ENCODE data around the gene TSPAN32.
A peak's percentile ranks its signal among the peaks of the same experiment; 100 is the strongest.

Gene TSPAN32, protein sequence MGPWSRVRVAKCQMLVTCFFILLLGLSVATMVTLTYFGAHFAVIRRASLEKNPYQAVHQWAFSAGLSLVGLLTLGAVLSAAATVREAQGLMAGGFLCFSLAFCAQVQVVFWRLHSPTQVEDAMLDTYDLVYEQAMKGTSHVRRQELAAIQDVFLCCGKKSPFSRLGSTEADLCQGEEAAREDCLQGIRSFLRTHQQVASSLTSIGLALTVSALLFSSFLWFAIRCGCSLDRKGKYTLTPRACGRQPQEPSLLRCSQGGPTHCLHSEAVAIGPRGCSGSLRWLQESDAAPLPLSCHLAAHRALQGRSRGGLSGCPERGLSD

DNA sequence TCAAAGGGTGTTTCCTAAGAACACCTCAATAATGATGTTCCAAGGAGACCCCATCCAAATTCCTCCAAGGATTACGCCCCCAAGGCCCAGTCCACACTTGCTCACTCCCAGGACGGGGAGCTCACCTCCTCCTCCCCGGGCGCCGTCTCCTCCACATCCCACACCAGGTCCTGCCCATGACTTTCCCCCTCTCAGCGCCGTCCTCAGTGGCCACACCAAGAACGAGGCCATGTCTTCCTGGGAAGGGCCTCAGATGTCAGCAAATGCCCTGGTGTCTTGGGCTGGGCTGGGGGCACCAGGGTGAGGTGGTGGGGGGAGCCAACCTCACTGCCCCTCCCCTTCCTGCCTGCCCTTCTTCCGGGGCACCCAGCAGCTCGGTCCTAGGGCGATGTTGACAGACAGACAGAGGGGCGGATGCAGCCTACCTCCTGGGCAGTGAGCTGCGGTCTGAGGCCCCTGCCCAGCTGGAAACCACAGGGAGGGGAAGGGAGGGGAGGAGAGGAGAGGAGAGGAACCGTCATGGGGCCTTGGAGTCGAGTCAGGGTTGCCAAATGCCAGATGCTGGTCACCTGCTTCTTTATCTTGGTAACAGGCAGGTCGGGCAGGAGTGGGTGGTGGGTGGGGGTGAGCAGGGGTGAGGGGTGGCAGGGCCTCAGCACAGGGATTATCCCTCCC lies at the start of gene TSPAN32, which contains the start of gene C11orf21:
TSS of gene TSPAN32 (plus strand) at position 383 of the 675 bp plus-strand sequence. CDS start at position 520, 137 bp downstream.
TSS of gene C11orf21 (minus strand) at position 288 of the 675 bp plus-strand sequence. CDS start at position 178, 110 bp downstream.
- DNase-seq (ENCODE audit: low read depth in 1 of 2, low spot score in 1 of 2), result peak in 1 of 2 donors; percentile 24

DNA sequence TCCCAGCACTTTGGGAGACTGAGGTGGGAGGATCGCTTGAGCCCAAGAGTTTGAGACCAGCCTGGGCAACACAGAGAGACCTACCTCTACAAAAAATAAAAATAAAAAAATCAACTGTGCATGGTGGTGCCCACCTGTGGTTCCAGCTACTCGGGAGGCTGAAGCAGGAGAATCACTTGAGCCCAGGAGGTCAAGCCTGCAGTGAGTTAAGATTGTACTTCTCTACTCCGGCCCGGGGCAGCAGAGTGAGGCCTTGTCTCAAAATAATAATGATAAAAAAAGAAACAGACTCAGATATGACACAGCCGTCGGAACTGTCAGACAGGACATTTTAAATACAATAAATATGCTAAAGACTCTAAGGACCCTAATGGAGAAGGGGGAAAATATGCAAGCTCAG lies 49.8 kb upstream of the TSPAN32 start:
- no peak for DNase-seq (ENCODE audit: low read depth in 1 of 2, low spot score in 1 of 2)

DNA sequence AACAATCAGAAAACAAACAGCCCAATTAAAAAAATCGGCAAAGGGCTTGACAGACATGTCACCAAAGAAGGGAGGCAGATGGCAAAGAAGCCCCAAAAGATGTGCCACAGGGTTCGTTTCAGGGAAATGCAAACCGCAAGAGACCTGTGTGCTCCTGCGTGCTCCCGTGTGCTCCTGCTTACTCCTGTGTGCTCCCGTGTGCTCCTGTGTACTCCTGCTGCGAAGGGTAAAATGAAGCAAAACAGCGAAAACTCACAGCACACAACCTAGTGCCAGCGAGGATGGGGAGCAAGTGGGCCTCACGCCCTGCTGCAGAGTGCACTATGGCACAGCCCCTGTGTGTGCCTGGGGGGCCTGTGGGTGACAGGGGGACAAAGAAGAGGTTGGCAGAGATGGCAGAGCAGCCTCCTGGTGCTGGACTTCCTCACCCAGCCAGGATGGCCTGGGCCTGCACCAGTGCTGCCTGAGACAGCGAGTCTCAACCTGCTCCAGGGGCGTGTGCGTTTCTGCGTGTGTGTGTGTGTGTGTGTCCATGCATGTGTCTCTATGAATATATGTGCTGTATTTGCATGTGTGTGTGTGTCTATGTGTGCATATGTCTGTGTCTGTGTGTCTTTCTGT lies 45.4 kb upstream of the TSPAN32 start:
- DNase-seq (ENCODE audit: low read depth in 1 of 2, low spot score in 1 of 2), result no peak

DNA sequence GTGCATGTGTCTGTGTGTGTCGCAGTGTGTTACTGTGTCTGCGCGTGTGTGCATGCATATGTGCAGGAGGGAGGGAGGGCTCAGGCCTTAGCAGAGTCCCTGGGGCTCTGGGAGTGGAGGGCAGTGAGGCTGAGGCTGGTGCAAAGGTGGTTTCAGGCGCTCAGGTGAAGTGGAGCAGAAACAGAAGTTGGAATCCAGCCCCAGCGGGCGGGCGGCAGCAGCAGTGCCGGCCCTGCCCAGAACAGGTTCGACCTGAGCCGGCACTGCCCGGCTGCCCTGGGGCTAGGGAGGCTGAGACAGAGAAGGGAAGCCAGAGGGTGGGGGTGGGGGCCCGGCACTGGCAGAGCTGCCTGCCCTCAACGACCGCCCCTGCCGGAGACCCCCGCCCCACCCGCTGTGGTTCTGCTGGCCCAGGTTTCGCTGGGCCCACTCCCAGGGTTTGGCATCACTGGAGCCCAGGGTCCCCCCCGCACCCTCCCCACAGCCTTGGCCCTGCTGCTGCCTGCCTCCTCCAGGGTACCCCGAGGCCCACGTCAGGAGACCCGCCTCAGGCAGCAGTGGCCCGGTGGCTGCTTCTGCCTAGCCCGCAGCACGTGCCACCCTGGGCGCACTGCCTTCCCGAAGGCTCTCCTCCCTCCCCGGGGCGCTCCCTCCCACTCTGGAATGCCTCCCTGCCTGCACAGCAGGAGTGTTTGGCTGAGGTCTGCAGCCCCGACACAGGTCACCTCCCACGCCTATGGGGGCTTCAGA lies 44.7 kb upstream of the TSPAN32 start:
- DNase-seq (ENCODE audit: low read depth in 1 of 2, low spot score in 1 of 2), result no peak

- DNase-seq (ENCODE audit: low read depth in 1 of 2, low spot score in 1 of 2), result no peak
These were observed 43.0 kb upstream of the TSPAN32 start for GRCh38 chr11:2258501-2259465.

GRCh38 chr11:2259466-2259830 lies 42.4 kb upstream of the TSPAN32 start:
- no peak for DNase-seq (ENCODE audit: low read depth in 1 of 2, low spot score in 1 of 2)

DNA sequence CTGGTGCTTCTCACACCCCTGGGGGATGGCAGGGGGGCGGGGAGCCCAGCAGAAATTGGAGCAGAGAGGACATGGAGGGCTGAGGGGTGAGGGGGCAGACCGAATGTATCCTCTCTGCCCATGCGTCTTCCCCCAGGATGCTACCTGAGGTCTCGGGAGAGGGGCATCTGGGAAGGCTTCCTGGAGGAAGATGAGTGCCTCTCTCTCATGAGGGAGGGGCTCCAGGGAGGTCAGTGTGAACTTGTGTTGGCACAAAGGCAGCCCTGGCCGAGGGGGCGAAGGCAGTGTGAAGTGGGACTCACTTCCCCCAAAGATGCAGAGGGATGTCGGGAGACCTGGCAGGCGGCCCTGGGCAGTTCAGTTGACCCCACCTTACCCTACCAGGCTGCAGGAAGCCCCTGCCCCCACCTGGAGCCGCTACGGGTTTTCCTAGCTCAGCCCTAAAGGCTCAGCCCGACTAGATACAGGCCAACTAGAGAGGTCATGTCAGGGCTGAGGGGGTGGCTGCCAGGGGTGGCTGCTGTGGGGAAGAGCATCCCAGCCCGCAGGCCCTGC lies 41.8 kb upstream of the TSPAN32 start:
- no peak for DNase-seq (ENCODE audit: low read depth in 1 of 2, low spot score in 1 of 2)

DNA sequence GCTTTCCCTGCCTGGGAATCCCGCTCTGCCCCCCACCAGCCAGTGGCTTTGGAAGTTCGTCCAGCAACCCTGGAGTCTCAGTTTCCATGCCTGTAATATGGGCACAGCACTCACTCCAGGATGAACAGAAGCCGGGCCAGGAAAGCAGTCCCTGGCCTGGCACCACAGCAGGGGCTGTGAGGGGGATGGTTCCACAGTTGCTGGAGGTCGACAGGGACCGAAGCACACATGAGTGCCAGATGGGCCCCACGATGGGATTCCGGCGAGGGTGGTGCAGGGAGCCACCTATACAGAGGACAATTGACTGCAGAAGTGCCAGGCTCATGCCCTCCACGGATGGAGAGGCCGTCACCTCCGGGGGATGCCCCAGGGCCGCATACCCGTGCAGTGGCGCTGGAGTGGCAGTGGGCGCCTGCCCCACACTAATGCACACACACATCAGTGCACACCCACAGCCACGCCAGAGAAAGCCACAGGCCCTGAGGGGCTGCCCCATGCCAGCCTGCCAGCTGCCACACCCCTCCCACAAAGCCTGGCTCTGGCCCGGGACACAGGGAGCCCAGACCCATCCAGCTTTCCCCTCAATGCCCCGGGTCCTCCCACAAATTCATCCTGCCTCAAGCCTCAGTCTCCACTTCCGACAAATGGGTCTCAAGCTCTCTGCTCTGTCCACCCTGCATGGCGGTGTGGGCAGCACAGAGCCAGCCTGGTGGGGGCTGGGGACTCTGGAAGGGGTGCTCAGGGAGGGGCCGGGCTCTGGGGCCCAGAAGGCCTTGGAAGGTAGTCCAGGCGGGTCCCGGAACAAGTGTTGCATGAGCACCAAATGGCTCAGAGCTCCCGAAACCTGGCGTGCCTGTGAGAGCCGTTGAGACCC lies 41.1 kb upstream of the TSPAN32 start:
- no peak for DNase-seq (ENCODE audit: low read depth in 1 of 2, low spot score in 1 of 2)

DNA sequence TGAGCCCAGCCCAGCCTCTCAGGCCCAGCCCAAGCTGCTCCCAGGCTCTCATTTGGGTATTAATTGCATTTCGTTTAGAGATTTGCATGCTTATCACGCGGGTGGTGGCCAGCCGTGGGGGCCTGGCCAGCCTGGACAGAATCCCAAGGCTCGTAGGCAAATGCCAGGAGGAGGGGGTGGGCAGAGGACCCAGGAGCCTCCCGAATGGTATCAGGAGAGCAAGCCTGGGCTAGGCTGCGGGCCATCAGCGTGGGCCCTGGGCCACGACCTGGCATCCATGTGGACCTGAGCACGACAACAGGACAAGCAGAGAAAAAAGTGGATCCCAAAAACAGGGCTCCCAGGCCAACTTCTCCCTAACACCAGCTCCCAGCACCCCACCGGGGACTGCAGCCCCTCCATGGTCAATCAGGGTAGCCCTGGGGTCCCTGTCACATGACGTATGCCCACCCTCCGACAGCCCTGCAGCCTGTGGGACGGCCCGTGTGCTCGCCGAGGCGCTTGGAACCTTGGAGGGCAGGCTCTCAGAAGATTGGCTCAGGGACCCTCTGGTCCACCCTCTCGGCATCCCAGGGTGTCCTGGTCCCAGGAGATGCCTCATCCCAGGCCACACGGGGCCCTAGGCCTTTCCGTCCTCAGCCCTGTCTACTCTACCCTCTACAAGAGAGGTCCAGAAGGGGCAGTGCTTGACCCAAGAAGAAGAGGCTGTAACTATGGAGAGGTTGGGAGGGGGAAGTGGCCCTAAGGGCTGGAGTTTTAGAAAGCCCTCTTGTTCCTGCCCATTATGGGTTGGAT lies 40.2 kb upstream of the TSPAN32 start:
- DNase-seq (ENCODE audit: low read depth in 1 of 2, low spot score in 1 of 2), result no peak

- no peak for DNase-seq (ENCODE audit: low read depth in 1 of 2, low spot score in 1 of 2)
These were observed 39.3 kb upstream of the TSPAN32 start for GRCh38 chr11:2262301-2263070.

GRCh38 chr11:2263071-2263565 lies 38.7 kb upstream of the TSPAN32 start:
- DNase-seq (ENCODE audit: low read depth in 1 of 2, low spot score in 1 of 2), result no peak

- no peak for DNase-seq (ENCODE audit: low read depth in 1 of 2, low spot score in 1 of 2)
These were observed 38.0 kb upstream of the TSPAN32 start for GRCh38 chr11:2263724-2264360.

GRCh38 chr11:2264366-2265053 lies 37.3 kb upstream of the TSPAN32 start:
- DNase-seq (ENCODE audit: low read depth in 1 of 2, low spot score in 1 of 2), result no peak

GRCh38 chr11:2265396-2265795 lies 36.4 kb upstream of the TSPAN32 start:
- no peak for DNase-seq (ENCODE audit: low read depth in 1 of 2, low spot score in 1 of 2)

GRCh38 chr11:2265854-2266585 lies 35.8 kb upstream of the TSPAN32 start:
- no peak for DNase-seq (ENCODE audit: low read depth in 1 of 2, low spot score in 1 of 2)

Data from stimulated activated CD4-positive, alpha-beta T cell treated with anti-CD3 and anti-CD28 coated beads, Interleukin-15, amount 100 ng/mL, for 1 hour (primary cell).